HuH-7 (cell line): Measurements from ENCODE around the gene PSMB9.

ENCODE experiments used
- DNase-seq: peaks from one replicate; pipeline ENCODE4 v3.0.0; 2011; ENCODE audit warnings: low spot score

PSMB9 gene

GRCh38 chr6:32906539-32906938 is 52.5 kb downstream of the PSMB9 start:
- DNase-seq, result no peak

DNA sequence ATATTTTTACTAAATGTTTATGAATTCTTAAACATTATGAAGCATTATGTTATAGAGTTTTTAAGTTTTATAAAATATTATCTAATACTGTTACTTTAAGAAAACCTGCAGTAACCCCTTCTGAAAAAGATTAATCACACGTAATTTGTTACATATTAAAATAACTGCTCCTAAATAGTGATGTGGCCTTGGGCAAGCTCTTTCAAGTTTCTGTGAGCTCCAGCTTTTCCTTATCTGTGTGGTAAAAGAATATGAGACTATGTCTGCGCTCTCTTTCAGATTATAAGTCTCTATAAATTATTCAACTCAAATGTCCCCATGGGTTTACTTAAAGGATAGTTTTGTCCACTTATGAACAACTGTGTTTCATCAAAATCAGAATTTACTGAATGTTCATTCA is 54.9 kb downstream of the PSMB9 start:
- DNase-seq, result no peak
